ENCODE measurements around the gene PRICKLE2. TPM values are rescaled to one million over a fixed set of nuclear protein-coding genes. Genes with fewer than 3 reads are reported as not detected.

PRICKLE2 gene
- total RNA-seq, 1 experiment from 2014 or later: 3.2 TPM

DNA sequence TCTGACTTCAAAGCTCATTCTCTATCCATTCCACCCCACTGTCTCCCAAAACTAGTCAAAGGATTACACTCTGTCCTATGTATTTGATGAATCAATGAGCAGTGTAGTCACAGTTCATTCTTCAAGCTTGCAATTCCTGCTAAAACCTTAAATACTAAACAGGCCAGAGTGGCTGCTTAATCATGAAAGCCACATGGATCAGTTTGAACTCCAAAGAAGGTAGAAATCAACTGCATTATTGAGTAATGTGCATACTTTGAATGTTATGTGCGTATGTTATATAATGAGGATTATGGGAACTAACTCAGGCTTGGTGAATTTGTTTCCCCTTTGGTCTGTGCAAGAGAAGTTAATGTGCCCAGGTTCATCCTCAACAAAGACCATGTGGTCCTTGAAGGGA lies 45.4 kb downstream of the PRICKLE2 start:
- no peak overlapping the region for H3K27ac Mint-ChIP-seq
- no CpG with 5 or more reads among the region's 1 CpG for WGBS (ENCODE audit: extremely low coverage, insufficient read length, low lambda C conversion rate)
- H4K91ac ChIP-seq (ENCODE audit: insufficient read length, low read depth, low read length): no peak overlapping the region

More for the DNA sequence above, 45.4 kb downstream of the PRICKLE2 start:
- H3K4me3 Mint-ChIP-seq: no peak overlapping the region
- Histone ChIP-seq H3K14ac (ENCODE audit: insufficient read depth, low read length) (no peak overlapping the region), H3K9me3 (ENCODE audit: control insufficient read depth, low read depth, low read length) (no peaks in the 10 kb centered on the region), H2AFZ (ENCODE audit: low read length) (no peak overlapping the region), H3K27me3 (ENCODE audit: insufficient read depth, low read length) (no peaks in the 10 kb centered on the region), H3K4me1 (ENCODE audit: insufficient read depth, low read length) (peaks cover 3% of the 10 kb centered on the region; the same call in 1 of the 2 replicates), H2BK15ac (ENCODE audit: low read depth, low read length) (no peak overlapping the region), H3T11ph (ENCODE audit: low read length) (no peak overlapping the region), H2BK120ac (ENCODE audit: low read depth, low read length, poor library complexity, severe bottlenecking) (no peak overlapping the region), H3K27ac (ENCODE audit: insufficient read length, low read depth, low read length) (no peak overlapping the region), H3K18ac (ENCODE audit: insufficient read length, low read depth, low read length) (no peak overlapping the region), H3K79me2 (ENCODE audit: insufficient read depth, low read length) (no peaks in the 10 kb centered on the region), H3K23ac (ENCODE audit: insufficient read length, low read depth, low read length) (no peak overlapping the region), H3K4me2 (ENCODE audit: insufficient read depth, insufficient read length, low read length) (no peak overlapping the region), H3K4ac (ENCODE audit: low read depth, low read length) (no peak overlapping the region), H4K8ac (replicated peaks; ENCODE audit: insufficient read length, low read depth, low read length) (no peak overlapping the region), H4K20me1 (ENCODE audit: control insufficient read depth, insufficient read depth, insufficient read length) (no peaks in the 10 kb centered on the region), H3K9ac (ENCODE audit: extremely low read depth, insufficient read length, low read length) (no peak overlapping the region), H2AK5ac (ENCODE audit: insufficient read length, low read length) (no peak overlapping the region), H3K79me1 (ENCODE audit: insufficient read depth, low read depth, low read length, poor library complexity, severe bottlenecking) (no peaks in the 10 kb centered on the region), H2BK20ac (ENCODE audit: low read depth, low read length, poor library complexity, severe bottlenecking) (no peak overlapping the region), H2BK5ac (ENCODE audit: insufficient read length, low read length) (no peak overlapping the region), H3K56ac (ENCODE audit: insufficient read length, low read depth, low read length) (no peak overlapping the region), H3K23me2 (ENCODE audit: insufficient read length, low read depth, low read length, poor library complexity, severe bottlenecking) (no peaks in the 10 kb centered on the region), H2BK12ac (ENCODE audit: insufficient read length, low read depth, low read length) (no peak overlapping the region), H4K5ac (ENCODE audit: insufficient read length, low read depth, low read length) (no peak overlapping the region)
- DNase-seq: no peak
- H3K27me3 Mint-ChIP-seq (ENCODE audit: low read depth): no peaks in the 10 kb centered on the region; the same call in 1 of the 2 replicates
- peaks cover 7 to 10% of the 10 kb centered on the region in 2 experiments for H3K4me1 Mint-ChIP-seq
- TF ChIP-seq, protein P1, sequence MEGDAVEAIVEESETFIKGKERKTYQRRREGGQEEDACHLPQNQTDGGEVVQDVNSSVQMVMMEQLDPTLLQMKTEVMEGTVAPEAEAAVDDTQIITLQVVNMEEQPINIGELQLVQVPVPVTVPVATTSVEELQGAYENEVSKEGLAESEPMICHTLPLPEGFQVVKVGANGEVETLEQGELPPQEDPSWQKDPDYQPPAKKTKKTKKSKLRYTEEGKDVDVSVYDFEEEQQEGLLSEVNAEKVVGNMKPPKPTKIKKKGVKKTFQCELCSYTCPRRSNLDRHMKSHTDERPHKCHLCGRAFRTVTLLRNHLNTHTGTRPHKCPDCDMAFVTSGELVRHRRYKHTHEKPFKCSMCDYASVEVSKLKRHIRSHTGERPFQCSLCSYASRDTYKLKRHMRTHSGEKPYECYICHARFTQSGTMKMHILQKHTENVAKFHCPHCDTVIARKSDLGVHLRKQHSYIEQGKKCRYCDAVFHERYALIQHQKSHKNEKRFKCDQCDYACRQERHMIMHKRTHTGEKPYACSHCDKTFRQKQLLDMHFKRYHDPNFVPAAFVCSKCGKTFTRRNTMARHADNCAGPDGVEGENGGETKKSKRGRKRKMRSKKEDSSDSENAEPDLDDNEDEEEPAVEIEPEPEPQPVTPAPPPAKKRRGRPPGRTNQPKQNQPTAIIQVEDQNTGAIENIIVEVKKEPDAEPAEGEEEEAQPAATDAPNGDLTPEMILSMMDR (conservative IDR thresholded peaks at IDR 0.05): no peak
- H3K36me3 Mint-ChIP-seq (ENCODE audit: insufficient read depth in 1 of 3, low read depth in 3 of 3): 0 out of 7 replicates have a peak, but pooled peaks cover 0 to 2% (median 0%) of the 10 kb centered on the region in 3 experiments
- 0 out of 5 replicates have a peak, but pooled peaks cover 0 to 4% of the 10 kb centered on the region in 2 experiments for H3K9me3 Mint-ChIP-seq
